K562 (cell line): ENCODE data around the gene PSME4. TPM values are rescaled to one million over a fixed set of nuclear protein-coding genes. Genes with fewer than 3 reads are reported as not detected.
A peak's percentile ranks its signal among the peaks of the same experiment; 100 is the strongest.

Source experiments
- ARID4B ChIP-seq: sonication (generic); formaldehyde crosslinking; IDR thresholded peaks from 2 replicates; pipeline ENCODE4 v1.8.0; 2022; ENCODE audit warnings: mild to moderate bottlenecking, missing genetic modification reagents
- CREM ChIP-seq: IDR thresholded peaks from 2 replicates; pipeline ENCODE4 v1.6.1; 2014; ENCODE audit warnings: antibody characterized with exemption, low read depth
- EHMT2 ChIP-seq: fragments of 450-650 bp; IDR thresholded peaks from 2 replicates; pipeline ENCODE4 v1.6.1; 2018; ENCODE audit warnings: antibody characterized with exemption
- ETV5 ChIP-seq: sonication (generic); formaldehyde crosslinking; IDR thresholded peaks from 2 replicates; pipeline ENCODE4 v1.4.0; 2020; ENCODE audit warnings: low read depth, mild to moderate bottlenecking, missing genetic modification reagents
- GABPB1 ChIP-seq: sonication (generic); formaldehyde crosslinking; IDR thresholded peaks from 2 replicates; pipeline ENCODE4 v1.8.0; 2022; ENCODE audit warnings: mild to moderate bottlenecking, missing genetic modification reagents
- GATA2 ChIP-seq: sonication (generic); formaldehyde crosslinking; IDR thresholded peaks from 2 replicates; pipeline ENCODE4 v1.4.0; 2020; ENCODE audit warnings: mild to moderate bottlenecking, missing genetic modification reagents
- MAX ChIP-seq: sonication (generic); formaldehyde crosslinking; IDR thresholded peaks from 2 replicates; pipeline ENCODE4 v1.9.0; 2022; ENCODE audit warnings: mild to moderate bottlenecking, missing genetic modification reagents
- NCOA4 ChIP-seq: fragments of 450-650 bp; IDR thresholded peaks from 2 replicates; pipeline ENCODE4 v1.6.1; 2018; ENCODE audit warnings: mild to moderate bottlenecking; ENCODE audit not compliant: partially characterized antibody
- PRMT5 ChIP-seq: sonication (generic); formaldehyde crosslinking; IDR thresholded peaks from 2 replicates; pipeline ENCODE4 v1.5.0; 2020; ENCODE audit warnings: missing genetic modification reagents
- SMC3 ChIP-seq: conservative IDR thresholded peaks from 2 replicates; pipeline ENCODE4 v1.6.1; 2011; ENCODE audit warnings: low read depth, low read length, improper control_type of control experiment; ENCODE audit not compliant: insufficient read depth
- THAP12 ChIP-seq: fragments of 250-450 bp; sonication (Bioruptor Pico); IDR thresholded peaks from 2 replicates; pipeline ENCODE4 v1.9.0; 2021; ENCODE audit warnings: mild to moderate bottlenecking, inconsistent platforms
- ZBTB7A ChIP-seq: IDR thresholded peaks from 2 replicates; pipeline ENCODE4 v1.6.1; 2011; ENCODE audit warnings: low read depth, mild to moderate bottlenecking, low read length, moderate library complexity, borderline replicate concordance; ENCODE audit not compliant: control insufficient read depth
- ZNF395 ChIP-seq: fragments of 200-800 bp; sonication (Bioruptor generic); IDR thresholded peaks from 2 replicates; pipeline ENCODE4 v1.6.1; 2017; ENCODE audit warnings: missing genetic modification characterization, missing compliant biosample characterization
- ZNF639 ChIP-seq, 2 experiments: fragments of 200-800 bp in 1 of 2; sonication (Bioruptor generic) in 1 of 2; sonication (generic) in 1 of 2; formaldehyde crosslinking in 1 of 2; IDR thresholded peaks in 1 of 2; conservative IDR thresholded peaks in 1 of 2; 2 replicates each; pipeline versions ENCODE4 v1.5.0 to v1.6.1; 2016 to 2020; ENCODE audit warnings: missing compliant biosample characterization in 1 of 2, missing genetic modification characterization in 1 of 2, missing genetic modification reagents in 1 of 2
- polyA plus RNA-seq, 8 experiments: library from polyadenylated mRNA; depleted of rRNA in 4 of 8; stranded (reverse) in 5 of 8; unstranded in 3 of 8; fragments of >200 nt; fragmentation: Nextera tagmentation in 2 of 8; fragmentation: Illumina TruSeq in 1 of 8; extraction: Ambion mirVana in 2 of 8; extraction: Trizol in 1 of 8; gene quantifications; 2 replicates each; pipeline versions ENCODE4 v1.2.1 to v1.2.3, GENCODE V29; 2011 to 2014; ENCODE audit warnings: inconsistent platforms in 1 of 8, missing spikeins in 1 of 8
- total RNA-seq, 7 experiments: library from RNA; depleted of rRNA in 6 of 7; stranded (reverse); fragments of >200 nt in 6 of 7; fragmentation: Illumina TruSeq in 2 of 7; extraction: Trizol in 2 of 7; gene quantifications; 2 replicates each; pipeline versions ENCODE4 v1.2.1 to v1.2.3, GENCODE V29; 2011 to 2021; ENCODE audit warnings: low replicate concordance in 1 of 7

PSME4 gene
- total and polyA plus RNA-seq, 9 of the 15 experiments (the other 6 are each of a cell fraction or from before 2014, with no cell fraction given): 24.3 to 77.8 (median 40.5) TPM

- no peak for TF ChIP-seq EHMT2
- peak; percentile 70 for TF ChIP-seq MAX (CRISPR knock-in tag)
- peak; percentile 84 for TF ChIP-seq CREM
- peak in 1 of 2 experiments; percentile 92; a peak in 2 of 4 replicates for TF ChIP-seq ZNF639 (CRISPR knock-in tag; conservative IDR thresholded peaks at IDR 0.05 in 1 of 2, IDR thresholded peaks at IDR 0.05 in 1 of 2)
- peak; percentile 83 for TF ChIP-seq GABPB1
- no peak; the same call in 1 of the 2 replicates for TF ChIP-seq ZNF395
- peak; percentile 90 for TF ChIP-seq ZBTB7A
- TF ChIP-seq PRMT5: no peak
- TF ChIP-seq SMC3: no peak
- TF ChIP-seq NCOA4: no peak
- TF ChIP-seq GATA2 (CRISPR knock-in tag): no peak
- peak; percentile 67 for TF ChIP-seq ARID4B (CRISPR knock-in tag)
- TF ChIP-seq ETV5 (CRISPR knock-in tag): peak; percentile 71; the same call in 1 of the 2 replicates
- TF ChIP-seq THAP12 (CRISPR knock-in tag): peak; percentile 70; the same call in 1 of the 2 replicates
Observed at GRCh38 chr2:53970724-53971602, at the start of gene PSME4 (continued).
